MM.1S (cell line): ENCODE measurements around the gene TRIM3.

Source experiments
- CTCF ChIP-seq: fragments of 300-600 bp; sonication (generic); IDR thresholded peaks from 2 replicates; pipeline ENCODE4 v1.5.1; 2016; ENCODE audit warnings: antibody characterized with exemption, low read length, mixed read lengths
- EZH2 ChIP-seq: fragments of 300-600 bp; sonication (generic); optimal IDR thresholded peaks from 2 replicates; pipeline ENCODE3; 2017; ENCODE audit warnings: low read depth, mild to moderate bottlenecking, antibody characterized with exemption, low read length, mixed read lengths
- EZH2phosphoT487 ChIP-seq: fragments of 300-600 bp; sonication (generic); IDR thresholded peaks from 2 replicates; pipeline ENCODE4 v1.6.1; 2018; ENCODE audit warnings: antibody characterized with exemption, low read length

- TF ChIP-seq CTCF: no peak
- no peak for TF ChIP-seq EZH2
- TF ChIP-seq EZH2phosphoT487: no peak
Observed at GRCh38 chr11:6437993-6438392, 35.7 kb downstream of the TRIM3 start.
